NCI-H748 treated with DMSO at 0.1 percent for 48 hours (cell line): ENCODE data around the gene DNAL1.
"Not testable (repeated sequence)": the region's sequence is repeated elsewhere in the genome, so short reads cannot be mapped to it uniquely, and the experiment has no call there.

Experiments used
- DNase-seq: peaks from one replicate; lab custom pipeline; 2025; lab: John Stamatoyannopoulos, UW

DNAL1 gene

DNA sequence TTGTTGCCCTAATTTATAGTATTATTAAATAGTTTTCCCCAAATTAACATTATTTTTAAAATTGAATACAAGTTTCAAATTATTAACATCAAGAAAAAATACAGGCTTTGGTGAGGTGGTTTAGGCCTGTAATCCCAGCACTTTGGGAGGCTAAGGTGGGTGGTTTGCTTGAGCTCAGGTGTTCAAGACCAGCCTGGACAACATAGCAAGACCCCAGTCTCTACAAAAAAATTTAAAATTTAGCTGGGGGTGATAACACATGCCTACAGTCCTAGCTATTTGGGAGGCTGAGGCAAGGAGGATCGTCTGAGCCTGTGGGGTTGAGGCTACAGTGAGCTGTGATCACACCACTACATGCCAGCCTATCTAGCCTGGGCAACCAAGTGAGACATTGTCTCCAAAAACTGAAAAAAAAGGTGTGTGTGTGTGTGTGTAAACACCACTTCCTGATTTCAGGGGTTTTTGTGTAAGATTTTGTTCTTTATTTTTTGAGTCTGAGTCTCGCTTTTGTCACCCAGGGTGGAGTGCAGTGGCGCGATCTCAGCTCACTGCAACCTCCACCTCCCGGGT, 3.9 kb upstream of the DNAL1 start:
- no peak for DNase-seq

DNA sequence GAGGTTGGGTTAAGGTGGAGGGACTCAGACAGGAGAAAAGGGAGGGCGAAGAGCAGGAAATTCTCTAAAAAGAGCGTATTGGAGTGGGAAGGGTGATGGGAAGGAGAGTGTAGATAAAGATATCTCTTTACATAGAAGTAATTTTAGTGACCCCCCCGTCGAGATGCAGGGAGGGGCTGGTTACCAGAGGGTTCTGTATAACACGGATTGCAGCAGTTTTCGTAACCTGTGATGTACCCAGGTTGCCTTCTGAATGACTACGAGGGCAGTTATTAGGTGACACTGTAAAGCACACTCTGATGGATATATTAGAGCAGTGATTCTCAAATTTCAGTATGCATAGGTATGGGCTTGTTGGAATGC, 443 bp downstream of the DNAL1 start:
- DNase-seq, result no peak

DNA sequence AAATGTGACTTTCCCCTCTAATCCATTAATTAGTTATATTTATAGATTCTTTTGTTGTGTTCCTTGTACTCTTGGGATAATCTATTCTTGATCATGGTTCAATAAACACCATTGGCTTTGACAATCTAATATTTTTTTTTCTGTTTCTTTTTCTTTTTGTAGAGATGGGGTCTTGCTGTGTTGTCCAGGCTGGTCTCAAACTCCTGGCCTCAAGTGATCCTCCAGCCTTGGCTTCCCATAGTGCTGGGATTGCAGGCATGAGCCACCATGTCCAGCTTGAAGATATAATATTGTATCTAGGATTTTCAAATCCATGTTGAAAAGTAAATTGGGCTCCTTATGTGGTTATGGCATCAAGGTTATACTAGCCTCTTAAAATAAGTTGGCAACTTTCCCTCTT, 6.2 kb downstream of the DNAL1 start:
- no peak for DNase-seq

DNA sequence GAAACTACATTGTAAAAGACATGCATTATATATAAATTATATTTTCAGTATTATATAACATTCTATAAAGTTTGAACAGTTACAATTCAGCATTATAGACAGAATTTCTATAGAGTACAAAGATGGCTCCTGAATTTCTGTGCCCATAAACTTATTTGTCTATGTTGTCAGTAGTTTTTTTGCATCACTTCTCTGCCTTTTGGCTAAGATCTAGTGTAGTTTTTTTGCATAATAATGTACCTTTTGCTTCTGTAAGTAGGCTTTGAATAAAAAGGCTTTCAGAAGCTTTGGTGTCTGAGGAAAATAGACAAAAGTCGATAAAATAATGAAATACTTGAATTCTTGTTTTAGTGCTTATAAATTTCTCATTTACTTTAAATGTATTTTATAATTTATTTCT, 11.1 kb downstream of the DNAL1 start:
- DNase-seq, result no peak

DNA sequence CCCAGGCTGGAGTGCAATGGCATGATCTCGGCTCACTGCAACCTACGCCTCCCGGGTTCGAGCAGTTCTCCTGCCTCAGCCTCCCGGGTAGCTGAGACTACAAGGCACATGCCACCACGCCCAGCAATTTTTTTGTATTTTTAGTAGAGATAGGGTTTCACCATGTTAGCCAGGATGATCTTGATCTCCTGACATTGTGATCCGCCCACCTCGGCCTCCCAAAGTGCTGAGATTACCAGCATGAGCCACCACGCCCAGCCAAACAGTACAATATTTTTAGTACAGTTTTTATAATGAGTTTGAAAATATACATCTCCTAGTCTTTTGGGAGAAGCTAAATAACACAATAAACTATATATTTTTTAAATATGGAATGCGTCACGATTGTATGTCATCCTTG, 14.4 kb downstream of the DNAL1 start:
- DNase-seq, result not testable (repeated sequence)

DNA sequence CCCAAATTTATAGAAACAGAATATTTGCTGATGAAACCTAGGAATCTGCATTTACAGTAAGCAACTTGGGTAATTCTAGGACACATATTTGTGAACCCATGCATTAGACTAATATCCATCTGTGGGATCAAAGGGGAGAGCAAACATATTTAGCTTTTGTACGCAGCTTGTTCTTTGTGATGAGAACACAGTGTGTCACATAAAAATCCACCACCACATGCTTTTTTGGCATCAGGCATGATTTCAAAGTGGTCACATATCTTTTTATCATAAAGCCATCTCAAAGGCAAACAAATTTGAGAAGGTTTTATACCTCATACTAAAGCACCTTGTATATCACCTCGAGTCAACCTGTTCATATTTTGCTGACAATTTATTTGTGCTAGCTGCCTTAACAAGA, 15.7 kb downstream of the DNAL1 start:
- DNase-seq, result no peak

DNA sequence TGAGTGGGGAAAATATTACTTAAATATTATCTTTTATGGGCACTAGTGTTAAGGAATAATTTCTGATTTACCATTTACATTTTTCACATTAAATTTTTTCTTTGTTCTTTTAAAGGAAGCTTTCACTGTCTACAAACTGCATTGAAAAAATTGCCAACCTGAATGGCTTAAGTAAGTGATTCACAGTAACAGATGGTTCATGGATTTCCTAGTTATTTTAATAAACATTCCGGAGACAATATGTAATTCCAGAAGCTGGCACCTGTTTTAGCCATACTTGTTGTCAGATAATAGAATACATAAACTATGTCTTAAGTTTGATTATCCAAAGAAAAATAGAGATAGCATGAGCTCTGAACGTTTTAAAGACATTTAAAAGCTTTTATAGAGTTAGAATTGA, 17.1 kb downstream of the DNAL1 start:
- no peak for DNase-seq

DNA sequence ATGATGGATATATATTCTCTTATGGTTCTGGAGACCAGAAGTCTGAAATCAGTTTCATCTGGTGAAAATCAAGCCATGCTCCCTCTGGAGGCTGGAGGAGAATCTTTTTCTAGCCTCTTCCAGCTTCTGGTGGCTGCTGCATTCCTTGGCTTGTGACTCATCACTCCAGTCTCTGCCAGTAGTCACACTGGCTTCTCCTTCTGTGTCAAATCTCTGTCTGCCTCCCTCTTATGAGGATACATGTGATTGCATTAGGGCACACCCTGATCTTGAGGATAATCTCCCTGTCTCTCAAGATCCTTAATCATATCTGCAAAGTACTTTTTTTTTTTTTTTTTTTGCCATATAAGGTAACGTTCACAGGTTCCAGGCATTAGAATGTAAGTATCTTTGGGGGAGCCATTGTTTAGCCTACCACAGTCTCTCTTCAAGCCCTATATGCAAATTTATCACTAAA, 17.7 kb downstream of the DNAL1 start:
- no peak for DNase-seq

DNA sequence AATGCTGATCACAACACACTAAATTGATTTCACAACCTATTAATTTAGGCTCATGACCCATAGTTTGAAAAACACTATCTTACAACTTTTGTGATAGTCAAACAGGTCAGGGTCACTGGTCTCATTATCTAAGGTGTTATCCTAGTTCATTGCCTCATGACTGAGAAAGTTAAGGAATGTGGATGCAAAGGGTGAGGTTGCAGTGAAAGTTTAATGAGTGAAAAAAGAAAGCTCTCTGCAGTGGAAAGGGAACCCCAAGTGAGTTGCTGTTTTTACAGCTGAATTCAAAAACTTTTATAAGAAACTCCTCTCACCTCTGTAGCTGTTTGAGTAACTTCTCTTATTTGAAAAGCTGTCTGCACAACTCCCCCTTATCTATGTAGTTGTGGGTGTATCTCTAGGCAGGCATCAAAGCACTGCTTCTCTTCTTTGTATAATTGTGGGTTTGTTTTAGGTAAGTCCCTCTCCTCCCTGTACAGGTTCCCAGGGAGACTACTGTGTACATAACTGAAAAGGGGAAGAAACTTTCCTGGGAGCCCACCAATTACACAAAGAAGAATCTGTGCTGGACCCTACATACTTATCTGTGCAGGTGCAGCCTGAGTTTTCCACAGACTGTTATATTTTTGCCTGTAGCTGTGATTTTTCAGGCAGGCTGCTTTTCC, 18.9 kb downstream of the DNAL1 start:
- DNase-seq, result no peak

DNA sequence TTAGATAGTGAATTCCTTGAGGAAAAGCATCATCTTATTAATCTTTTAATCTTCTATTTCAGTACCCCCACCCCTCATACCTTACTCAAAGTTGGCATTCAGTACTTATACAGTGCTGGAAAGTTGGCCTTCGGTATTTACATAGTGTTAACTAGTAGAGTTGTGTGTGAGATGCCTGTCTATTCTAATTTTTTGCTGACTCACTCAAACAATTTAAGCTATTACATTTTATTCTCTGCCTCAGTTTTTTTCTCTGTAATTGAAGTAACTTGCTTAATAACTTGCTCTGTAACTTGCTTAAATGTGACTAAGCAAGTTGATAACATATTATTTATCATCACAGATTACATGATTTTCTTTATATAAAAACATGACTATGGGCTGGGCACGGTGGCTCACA, 20.3 kb downstream of the DNAL1 start:
- no peak for DNase-seq

DNA sequence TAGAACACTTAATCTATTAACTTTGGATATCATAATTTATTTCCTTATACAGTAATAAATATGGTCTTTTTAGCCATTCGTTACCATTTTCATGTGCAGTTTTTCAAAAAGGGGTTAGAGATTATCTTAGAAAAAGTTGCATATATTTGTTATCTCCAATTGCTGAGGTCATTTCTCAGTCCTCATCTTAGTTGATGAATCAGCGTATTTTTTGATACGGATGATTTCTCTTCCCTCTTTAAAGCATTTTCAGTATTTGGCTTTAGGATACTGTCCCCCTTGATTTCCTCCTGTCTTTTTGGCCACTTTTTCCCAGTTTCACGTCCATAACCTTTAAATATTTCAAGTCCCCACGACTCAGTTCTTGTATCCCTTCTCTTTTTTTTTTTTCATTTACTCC, 21.8 kb downstream of the DNAL1 start:
- no peak for DNase-seq

DNA sequence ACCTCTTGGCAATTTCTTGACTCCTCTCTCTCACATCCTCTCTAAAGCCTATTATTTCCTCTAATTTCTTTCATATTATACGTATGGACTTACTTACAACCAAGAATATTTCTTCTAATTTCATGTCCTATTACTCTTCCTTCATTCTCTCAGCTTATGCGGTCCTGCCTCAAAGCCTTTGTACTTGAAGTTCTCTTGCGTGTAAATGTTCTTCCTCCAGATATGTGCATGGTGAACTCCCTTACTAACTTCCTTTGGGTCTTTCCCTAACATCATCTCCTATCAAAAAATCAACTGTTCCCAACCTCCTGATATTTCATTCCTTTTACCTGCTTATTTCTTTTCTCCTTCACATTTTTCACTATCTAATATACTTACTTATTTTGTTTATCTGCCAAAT, 23.1 kb downstream of the DNAL1 start:
- DNase-seq, result no peak

DNA sequence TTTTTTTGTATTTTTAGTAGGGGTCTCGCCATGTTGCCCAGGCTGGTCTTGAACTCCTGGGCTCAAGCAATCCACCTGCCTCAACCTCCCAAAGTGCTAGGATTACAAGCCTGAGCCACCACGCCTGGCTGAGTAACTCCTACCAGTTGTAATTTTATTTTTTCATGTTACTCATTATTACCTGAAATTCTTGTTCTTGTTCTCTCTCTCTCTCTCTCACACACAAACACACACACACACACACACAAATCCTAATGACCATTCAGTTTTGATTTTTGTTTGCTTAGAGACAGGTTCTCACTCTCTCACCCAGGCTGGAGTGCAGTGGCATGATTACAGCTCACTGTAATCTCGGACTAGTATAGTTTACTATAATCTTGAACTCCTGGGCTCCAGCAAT, 30.2 kb downstream of the DNAL1 start:
- DNase-seq, result no peak

DNA sequence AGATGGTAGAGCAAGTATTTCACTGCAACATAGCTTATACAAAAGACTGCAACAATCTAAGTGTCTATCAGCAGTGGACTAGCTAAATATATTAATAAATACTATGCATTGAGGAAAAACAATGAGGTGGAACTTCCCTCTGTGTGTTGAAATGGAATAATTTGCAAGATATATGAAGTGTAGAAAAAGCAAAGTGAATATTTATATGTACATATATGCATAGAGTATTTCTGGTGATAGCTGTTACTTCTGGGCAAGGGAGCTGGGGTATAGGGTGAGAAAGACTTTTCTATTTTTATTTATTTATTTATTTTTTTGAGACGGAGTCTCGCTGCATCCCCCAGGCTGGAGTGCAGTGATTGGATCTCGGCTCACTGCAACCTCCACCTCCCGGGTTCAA, 33.9 kb downstream of the DNAL1 start:
- no peak for DNase-seq

DNA sequence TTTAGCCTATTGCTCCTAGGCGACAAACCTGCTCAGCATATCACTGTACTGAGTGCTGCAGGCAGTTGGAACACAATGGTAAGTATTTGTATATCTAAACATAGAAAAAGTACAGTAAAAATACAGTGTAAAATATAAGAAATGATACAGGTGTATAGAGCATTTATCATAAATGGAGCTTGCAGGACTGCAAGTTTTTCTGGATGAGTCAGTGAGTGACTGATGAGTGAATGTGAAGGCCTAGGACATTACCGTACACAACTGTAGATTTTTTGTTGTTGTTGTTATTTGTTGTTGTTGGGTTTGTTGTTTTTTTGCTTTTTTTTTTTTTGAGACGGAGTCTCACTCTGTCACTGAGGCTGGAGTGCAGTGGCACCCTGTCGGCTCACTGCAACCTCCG, 36.0 kb downstream of the DNAL1 start:
- DNase-seq, result no peak

DNA sequence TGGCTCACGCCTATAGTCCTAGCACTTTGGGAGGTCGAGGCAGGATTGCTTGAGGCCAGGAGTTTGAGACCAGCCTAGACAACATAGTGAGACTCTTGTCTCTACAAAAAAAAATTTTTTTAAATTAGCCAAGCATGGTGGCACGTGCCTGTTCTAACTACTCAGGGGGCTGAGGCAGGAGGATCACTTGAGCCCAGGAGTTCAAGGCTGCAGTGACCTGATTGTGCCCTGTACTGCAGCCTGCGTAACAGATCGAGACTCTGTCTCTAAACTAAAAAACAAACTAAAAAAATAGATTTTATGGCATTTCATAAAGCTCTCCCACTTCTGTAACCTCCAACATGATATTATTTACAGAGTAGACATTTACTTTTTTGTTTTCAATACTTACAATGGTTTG, 39.8 kb downstream of the DNAL1 start:
- DNase-seq, result no peak

DNA sequence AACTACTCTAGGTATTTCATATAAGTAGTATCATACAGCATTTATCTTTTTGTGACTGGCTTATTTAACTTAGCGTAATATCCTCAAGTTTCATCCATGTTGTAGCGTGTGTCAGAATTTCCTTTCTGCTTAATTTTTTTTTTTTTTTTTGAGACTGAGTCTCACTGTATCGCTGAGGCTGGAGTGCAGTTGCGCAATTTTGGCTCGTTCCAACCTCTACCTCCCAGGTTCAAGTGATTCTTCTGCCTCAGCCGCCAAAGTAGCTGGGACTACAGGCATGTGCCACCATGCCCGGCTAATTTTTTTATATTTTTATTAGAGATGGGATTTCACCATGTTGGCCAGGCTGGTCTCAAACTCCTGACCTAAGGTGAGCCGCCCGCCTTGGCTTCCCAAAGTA, 40.5 kb downstream of the DNAL1 start:
- DNase-seq, result no peak

DNA sequence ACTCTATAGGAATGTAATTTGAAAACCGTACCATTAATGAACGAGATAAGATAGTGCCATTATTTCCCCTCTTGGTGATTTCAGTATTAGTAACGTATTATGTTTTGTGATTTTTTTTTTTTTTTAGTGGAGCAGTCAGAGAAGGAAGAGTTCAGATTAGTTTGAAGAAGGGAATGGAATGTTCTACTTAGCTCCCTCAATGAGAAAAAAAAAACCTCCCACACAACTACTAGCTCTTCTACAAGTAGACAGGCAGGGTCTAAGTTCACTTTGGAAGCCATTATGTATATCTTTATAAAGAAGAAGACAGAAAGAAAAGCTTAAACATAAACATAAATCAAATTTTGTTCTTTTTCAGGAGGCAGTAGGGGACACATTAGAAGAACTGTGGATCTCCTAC, 42.1 kb downstream of the DNAL1 start:
- no peak for DNase-seq

DNA sequence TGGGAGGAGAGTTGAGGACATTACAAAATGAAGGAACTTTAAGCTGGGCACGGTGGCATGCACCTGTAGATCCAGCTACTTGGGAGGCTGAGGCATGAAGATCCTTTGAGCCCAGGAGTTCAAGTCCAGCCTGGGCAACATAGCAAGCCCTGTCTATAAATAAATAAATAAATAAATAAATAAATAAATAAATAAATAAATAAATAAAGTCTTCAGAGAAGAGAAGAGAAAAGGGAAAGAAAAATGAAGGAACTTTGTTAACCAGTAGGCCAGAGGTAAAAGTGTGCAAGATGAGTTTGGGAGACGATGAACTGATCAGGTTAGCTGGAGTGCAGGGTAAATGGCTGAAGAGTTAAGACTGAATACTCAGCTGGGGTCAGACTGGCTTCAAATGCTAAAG, 49.3 kb downstream of the DNAL1 start:
- no peak for DNase-seq

DNA sequence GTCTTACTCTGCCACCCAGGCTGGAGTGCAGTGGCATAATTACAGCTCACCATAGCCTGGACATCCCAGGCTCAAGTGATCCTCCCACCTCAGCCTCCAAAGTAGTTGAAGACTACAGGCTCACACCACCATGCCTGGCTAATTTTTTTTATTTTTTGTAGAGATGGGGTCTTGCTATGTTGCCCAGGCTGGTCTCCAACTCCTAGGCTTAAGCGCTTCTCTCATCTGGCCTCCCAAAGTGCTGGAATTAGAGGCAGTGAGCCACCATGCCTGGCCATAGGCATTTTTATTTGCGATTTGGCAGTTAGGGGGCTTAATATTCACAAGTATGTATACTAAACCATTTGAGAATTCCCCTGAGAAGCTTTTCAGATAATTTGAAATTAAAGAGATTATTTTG, 50.3 kb downstream of the DNAL1 start:
- DNase-seq, result no peak

DNA sequence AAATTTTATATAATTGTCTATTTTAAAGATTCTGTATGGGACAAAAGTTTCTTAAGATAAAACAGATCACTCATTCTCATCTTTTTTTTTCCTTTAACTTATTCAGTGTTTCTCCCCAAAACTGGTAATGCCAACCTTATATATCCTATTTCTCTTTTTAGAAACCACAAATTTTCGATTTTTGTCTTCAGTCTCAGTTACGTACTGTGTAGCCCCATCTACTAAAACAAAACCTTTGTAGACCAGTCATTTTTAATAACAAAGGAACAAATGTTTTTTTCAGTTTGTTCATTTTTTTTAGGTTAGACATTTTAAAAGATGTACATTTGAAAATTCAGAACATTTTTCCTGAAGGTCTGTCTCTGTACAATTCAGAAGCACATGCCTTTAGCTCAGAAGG, 51.2 kb downstream of the DNAL1 start:
- no peak for DNase-seq

DNA sequence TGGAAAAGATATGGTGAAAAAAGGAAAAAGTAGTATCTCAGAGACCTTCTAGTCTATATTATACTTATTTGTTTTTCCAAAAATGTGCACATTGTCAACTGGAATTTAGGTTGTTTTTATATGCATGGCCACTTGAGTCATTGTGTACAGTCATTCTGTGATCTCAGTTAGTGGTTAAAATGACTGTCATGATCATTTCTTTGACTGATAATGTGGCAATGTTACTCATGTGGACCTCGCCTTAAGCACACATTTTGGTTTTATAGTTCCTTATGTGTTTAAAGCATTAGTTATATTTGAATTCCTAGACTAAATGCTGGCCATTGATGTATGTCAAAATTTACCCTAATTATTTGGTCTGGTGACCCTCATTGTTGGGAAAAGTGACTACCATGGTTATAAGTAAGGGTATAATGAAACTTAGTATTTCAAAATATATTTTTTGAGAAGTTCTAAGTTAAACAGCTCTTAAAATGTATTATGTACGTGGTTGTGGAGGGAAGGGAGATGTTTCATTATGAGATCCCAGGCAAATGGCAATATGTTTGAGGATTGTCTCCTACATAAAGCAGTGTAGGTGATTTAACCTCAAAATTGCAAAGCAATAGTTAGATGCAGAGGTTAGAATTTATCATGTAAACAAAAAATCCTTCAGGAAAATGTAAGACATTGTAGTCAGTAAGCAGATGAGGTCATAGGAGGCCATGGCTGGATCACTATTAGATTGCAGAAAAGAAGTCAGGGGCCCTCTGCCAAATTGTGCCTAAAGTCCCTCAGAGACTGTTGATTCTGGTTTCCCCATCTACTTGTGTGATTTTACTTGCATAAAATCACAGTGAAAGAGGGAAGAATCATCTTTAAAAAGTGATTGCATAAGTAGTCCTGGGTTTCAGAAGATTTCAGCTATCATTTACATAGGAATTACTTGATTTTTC, 51.9 kb downstream of the DNAL1 start:
- no peak for DNase-seq

DNA sequence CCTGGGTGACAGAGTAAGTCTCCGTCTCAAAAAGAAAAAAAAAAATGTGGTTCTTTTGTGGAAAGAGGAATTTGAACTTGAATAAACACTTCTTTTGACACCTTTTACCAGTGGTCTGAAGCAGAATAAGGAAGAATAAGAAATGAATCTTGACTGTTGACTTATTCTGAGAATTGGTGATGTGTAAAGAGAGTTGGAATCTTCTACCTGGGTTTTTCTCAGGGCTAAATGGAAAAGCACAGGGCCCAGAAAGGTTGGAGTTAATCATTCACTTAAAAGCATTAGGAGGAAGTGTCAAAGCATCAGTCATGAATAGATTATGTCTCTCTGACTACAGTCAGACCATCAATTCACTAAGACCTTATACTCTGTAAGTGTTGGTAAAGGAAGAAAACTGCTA, 55.5 kb downstream of the DNAL1 start:
- no peak for DNase-seq
